Measurements from ENCODE around the gene SMAD5.

Gene SMAD5

DNA sequence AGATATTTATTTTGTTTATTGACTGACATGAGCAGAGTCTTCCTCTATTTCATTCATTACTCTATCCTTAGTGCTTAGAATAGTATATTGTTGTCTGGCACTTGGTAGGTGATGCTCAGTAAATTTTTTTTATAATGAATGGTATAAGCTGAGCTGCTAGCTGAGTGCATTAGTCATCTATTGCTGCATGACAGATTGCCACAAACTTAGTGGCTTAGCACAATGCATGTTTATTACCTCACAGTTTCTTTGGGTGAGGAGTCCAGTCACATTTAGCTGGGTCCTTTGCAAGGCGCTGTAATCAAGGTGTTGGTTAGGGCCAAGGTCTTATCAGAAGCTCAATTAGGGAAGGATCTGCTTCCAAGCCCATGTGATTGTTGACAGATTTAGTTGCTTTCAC is 23.1 kb downstream of the SMAD5 start:
- DNase-seq (ENCODE audit: low read depth in 2 of 2), result no peak

DNA sequence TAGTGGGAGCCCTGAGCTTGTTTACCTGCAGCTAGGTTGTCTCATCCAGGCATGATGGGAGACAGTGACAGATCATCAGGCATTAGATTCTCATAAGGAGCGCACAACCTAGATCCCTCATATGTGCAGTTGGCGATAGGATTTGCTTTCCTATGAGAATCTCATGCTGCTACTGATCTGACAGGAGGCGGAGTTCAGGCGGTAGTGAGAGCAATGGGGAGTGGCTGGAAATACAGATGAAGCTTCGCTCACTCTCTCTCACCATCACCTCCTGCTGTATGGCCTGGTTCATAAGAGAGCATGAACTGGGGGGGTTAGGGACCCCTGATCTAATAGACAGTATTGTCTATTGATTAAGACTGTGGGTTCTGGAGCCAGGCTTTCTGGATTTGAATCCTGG is 24.9 kb downstream of the SMAD5 start:
- no peak for DNase-seq (ENCODE audit: low read depth in 2 of 2)

DNA sequence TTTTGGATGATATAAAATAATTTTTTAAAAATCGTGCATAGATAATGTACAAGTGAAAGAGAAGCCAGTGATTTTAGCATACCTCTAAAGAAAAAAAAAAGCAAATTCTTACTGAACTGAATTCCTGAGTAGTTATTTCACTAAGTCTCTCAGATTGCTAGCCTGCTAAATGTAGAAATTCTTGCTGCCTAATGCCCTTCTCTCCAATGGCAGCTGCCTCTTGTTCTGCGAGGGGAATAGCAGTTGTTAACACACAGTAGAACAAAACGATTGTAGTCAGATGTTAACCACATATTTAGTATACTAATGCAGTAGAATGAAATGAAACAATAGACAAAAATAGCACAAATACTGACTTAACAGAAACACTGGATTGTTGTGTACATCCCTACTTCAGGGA is 26.8 kb downstream of the SMAD5 start:
- DNase-seq (ENCODE audit: low read depth in 2 of 2), result no peak

DNA sequence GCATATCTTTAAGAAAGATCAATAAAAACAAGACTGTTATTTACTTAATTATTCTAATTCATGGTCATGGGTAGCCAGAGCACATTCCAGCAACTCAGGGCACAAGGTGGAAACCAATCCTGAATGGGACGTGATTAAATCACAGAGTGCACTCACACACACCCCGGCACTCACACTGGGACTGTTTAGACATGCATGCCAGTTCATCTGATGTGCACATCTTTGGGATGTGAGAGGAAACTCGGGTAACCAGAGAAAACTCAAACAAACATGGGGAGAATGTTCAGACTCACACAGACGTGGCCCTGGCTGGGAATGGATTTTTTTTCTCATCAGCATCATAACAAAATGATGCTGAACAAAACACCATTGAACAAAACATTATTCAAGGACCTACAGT is 29.4 kb downstream of the SMAD5 start:
- no peak for DNase-seq (ENCODE audit: low read depth in 2 of 2)

DNA sequence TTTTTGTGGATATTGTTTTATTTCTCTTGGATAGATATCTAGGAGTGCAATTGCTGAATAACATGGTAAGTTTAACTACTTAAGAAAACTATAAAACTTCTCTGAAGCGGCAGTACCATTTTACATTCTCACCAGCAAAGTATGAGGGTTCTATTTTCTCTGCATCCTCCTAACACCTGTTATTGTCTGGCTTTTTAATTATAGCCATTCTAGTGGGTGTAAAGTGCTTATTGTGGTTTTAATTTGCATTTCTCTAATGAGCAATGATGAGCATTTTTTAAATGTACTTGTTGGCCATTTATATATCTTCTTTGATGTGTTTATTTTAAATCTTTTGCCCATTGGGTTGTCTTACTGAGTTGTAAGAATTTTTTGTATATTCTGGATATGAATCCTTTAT is 31.6 kb downstream of the SMAD5 start:
- no peak for DNase-seq (ENCODE audit: low read depth in 2 of 2)

DNA sequence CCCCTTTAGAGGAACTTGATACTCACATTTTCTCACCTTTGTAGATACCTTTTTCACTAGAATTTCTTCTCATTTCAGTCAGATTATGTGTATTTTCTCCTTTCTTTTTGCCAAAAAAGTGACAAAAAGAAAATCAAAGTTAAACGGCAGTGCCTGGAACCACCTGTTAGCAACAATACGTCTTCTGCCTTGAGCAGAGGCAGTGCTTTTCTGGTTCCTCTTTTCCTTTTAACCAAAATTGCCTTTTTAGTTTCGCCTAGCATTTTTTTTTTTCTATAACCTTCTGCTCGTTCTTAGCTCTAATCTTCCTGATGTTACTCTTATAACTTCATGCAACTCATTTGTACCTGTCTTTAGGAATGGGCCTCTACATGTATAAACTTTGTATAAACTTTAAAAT is 34.3 kb downstream of the SMAD5 start:
- no peak for DNase-seq (ENCODE audit: low read depth in 2 of 2)

DNA sequence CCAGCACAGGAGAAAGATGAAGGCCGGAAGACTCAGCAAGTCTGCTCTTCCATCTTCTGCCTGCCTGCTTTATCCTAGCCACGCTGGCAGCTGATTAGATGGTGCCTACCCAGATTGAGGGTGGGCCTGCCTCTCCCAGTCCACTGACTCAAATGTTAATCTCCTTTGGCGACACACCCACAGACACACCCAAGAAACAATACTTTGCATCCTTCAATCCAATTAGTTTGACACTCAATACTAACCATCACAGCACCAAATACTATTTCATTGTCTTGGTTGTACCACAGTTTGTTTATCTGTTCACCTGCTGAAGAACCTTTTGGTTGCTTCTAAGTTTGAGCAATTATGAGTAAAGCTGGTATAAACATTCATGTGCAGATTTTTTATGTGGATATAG is 36.6 kb downstream of the SMAD5 start:
- no peak for DNase-seq (ENCODE audit: low read depth in 2 of 2)

DNA sequence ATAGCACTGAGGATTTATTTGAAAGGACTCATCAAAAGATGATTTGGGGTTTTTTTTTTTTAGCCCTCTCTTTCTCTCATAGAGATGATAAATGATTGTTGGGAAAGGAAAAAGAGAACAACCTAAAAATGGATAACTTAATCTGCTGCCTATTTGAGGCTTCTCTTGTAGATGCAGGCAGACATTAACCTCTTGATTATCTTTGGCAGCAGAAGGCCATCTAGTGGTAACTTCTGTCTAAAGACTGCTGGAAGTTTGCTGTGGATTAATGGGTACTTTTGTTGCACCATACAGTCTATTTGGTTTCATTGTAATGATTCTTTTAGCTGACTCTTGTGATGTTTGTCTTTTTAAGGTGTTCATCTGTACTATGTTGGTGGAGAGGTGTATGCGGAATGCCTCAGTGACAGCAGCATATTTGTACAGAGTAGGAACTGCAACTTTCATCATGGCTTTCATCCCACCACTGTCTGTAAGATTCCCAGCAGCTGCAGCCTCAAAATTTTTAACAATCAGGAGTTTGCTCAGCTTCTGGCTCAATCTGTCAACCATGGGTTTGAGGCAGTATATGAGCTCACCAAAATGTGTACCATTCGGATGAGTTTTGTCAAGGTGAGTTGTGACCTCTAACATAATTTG is 41.5 kb downstream of the SMAD5 start:
- DNase-seq (ENCODE audit: low read depth in 2 of 2), result no peak

DNA sequence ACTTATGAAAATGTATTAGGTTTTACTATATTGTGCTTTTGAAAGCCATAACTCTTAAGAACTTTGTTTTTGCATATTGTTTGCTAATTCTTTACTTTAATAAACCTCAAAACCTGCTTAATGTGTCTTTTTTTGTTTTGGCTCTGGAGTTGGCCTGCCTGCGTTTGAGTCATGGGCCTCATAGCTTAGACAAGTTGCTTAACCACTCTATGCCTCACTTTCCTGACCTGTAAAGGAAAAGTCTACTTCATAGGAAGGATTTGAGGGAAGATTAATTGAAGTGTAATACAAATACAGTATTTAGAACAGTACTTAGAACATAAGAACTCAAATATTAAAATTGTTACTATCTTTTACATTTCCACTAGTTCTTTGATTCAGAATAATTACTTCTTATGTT is 50.0 kb downstream of the SMAD5 start:
- no peak for DNase-seq (ENCODE audit: low read depth in 2 of 2)

DNA sequence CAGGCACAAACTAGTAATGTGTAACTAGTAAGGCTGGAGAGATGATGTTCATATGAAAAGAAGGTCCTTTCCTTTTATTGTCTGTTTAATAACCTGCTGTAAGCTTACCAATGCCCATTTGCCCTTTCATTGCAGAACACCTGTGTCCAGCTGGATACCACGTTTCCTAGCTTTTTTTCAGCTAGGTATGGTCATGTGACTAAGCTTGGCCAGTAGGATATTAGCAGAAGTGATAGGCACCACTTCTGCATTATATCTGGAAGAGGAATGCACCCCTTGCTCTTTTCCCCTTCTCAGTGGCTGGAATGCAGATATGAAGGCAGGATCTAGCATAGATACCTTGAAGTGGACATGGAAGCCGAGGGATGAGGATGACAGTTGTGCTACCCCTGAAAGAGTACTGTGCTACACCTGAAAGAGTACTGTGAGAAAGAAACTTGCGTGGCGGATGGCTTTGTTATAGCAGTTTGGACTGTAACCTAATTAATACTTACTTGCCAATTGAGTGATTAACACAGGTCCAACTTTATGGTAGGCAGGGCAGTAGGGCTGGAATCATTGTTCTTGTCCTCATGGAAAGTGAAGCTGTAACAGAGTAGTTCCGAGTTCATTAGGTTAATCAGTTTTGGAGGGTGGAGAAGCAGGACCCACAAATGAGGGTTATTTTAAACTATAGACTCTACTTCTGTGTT is 53.5 kb downstream of the SMAD5 start:
- DNase-seq (ENCODE audit: low read depth in 2 of 2), result no peak

DNA sequence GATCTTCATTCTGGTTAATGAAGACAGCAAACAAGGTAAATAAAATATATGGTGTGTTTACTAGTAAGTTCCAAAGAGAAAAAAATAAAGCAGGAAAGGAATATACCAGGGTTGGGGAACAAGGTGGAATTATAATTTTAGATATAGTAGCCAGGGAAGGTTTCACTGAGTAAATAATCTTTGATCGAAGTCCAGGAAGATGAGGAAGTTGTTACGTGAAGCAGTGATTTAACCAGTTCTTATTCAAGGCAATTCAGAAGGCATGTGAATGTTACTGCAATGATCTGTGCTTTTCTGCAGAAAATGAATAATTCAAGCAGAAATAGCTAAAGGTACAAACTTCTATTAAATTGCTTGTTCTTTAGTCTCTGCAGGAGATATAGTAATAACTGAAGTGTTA is 54.2 kb downstream of the SMAD5 start:
- no peak for DNase-seq (ENCODE audit: low read depth in 2 of 2)

DNA sequence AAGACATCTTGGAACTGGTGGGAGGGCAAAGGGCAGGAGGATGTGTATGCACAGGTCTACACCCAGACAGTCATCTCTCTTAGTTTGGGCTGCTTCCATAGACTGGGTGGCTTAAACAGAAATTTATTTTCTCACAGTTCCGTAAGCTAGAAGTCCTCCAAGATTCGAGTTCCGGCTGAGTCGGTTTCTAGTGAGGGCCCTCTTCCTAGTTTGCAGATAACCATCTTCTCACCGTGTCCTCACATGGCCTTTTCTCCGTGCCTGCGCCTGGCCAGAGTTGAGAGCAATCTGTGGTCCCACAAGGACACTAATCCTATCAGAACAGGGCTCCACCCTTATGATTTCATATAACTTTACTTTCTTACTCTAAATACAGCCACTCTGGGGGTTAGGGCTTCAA is 56.2 kb downstream of the SMAD5 start:
- DNase-seq (ENCODE audit: low read depth in 2 of 2), result no peak

DNA sequence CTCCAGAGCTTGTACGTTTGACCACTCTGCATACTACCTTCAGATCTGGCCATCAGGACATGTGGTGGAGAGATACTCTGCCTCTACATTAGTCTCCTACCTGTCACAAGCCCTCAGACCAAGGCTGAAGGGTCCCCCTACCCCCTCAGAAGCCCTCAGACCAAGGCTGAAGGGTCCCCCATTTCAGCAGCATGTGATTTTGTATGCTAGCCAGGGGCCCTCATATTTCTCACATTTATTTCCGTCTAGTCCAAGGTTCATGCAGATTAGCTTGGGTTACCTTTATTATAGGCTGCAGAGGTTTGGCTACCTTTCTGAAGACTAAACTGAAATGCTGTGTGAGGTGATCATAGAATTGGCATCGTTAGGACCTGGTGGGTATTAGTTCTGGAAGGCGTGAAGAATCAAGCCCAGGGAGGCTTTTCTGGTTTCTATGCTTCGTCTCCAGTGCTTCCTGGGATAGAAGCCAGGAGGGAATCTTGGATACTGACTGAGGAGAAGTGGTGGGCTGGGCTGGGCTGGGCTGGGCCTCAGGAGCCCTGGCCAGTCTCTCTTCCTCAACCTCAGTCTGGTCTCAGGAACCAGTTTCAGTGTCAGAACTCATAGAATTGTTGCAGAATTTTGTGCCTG is 57.6 kb downstream of the SMAD5 start:
- DNase-seq (ENCODE audit: low read depth in 2 of 2), result no peak

DNA sequence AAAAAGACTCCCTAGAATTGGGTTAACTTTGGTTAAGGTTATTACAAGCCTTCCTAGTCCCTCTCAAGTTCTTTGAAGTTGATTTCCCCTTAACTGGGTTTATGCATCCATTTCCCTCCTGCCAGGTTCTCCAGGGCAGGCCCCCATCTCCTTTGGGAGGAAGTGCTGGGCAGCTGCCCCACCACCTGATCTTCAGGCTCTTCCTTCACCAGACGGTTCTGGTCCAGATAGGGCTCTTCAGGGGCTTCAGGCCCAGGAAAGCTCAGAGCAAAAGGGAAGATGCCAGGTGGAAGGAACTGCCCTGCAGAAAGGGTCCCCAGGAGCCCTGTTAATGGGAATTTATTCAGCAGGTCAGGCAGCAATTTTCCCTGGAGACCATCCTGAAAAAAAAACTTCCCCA is 58.3 kb downstream of the SMAD5 start:
- no peak for DNase-seq (ENCODE audit: low read depth in 2 of 2)

DNA sequence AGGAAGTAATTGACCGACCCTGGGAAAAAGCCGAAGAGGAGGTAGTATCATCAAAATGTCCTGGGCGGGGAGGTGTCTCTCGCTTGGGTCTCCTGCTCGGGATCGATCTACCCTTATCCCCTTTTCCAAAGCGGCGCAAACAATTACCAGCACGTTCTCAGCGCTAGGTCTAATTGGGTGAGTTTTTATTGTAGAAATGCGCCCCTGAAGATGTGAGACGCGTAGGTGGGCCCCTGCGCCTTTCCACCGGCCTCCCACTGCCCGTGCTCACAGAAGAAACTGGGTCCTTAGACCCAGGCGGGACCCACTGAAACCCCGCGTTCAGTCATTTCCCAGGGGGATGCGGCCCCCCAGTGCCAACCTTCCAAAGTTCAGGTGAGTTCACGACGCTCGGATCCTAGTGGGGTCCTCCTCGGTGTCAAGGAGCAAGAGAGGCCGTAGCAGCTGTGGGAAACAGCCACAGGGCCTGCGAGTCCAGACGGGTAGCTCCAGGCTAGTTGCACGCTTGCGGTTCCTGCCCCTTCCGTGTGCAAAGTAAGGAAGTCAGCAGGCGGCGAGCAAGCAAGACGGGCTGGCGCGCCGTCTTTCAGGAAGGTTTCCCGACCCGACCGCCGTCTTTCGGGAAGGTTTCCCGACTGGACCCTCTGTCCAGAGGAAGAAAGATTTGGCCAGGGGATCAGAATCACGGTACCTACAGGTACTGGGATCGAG is 58.8 kb downstream of the SMAD5 start:
- no peak for DNase-seq (ENCODE audit: low read depth in 2 of 2)

DNA sequence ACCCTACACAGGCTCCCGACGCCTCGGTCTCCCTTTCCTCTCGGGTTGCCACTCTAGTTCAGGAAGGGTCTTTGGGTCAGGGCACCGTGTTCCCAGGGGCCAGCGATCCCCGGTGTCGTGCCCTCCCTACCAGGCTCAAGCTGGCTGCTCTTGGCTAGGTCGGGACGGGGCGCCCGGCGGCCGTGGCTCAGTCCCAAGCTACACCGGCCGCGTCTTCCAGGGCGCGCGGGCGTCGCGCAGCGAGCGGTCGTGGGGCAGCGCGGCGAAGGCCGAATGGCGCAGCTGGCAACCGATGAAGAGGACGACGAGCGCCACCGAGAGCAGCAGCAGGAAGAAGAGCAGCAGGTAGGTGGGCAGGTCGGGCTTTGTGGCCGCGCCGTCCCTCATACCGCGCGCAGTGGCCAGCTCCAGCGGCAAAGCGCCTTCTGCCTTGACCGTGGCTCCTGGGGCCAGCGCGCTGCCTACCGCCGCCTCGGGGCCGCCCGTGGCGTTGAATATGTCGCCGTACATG is 59.4 kb downstream of the SMAD5 start:
- DNase-seq (ENCODE audit: low read depth in 2 of 2), result no peak

DNA sequence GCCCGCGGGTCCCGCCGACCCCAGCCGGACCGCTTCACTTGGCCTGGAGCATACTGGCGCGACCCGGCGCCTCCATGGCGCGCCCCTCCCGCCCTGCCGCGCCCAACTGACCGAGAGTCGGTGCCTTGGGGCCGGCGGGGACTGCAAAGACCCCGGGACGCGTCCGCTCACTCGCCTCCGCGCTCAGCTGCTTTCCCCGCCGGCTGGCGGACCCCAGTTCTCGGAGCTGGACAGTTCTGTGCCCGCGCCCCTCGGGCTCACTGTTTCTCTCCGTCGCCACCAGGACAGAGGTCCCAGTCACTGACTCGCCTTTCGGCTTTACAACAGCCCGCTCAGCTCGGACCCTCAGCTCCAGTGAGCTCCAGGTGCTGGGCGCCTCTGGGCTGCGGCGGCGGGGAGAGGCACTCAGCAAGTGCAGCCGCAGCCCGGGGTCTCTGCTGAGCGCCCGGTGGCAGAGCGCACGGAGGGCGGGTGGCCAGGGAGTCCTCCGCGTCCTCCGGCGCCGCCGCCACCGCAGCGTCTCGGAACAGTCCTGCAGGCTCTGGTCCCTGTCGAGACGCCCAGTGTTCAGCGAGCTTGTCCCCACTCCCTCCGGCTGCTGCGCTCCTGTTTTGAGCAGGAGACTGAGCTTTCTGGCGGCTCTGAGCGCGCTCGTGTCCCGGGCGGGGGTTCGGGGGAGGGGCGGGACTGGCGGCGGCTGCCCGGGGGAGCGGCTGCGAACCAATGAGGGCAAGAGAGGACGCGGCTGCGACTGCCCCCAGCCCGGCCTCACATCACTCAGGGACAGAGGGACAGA is 60.1 kb downstream of the SMAD5 start, which contains the start of gene SMIM32:
Gene SMIM32, minus strand, starts transcription at position 637 of the 796 bp plus-strand sequence. CDS start 638 bp downstream, outside the sequence.
- DNase-seq (ENCODE audit: low read depth in 2 of 2), result no peak

DNA sequence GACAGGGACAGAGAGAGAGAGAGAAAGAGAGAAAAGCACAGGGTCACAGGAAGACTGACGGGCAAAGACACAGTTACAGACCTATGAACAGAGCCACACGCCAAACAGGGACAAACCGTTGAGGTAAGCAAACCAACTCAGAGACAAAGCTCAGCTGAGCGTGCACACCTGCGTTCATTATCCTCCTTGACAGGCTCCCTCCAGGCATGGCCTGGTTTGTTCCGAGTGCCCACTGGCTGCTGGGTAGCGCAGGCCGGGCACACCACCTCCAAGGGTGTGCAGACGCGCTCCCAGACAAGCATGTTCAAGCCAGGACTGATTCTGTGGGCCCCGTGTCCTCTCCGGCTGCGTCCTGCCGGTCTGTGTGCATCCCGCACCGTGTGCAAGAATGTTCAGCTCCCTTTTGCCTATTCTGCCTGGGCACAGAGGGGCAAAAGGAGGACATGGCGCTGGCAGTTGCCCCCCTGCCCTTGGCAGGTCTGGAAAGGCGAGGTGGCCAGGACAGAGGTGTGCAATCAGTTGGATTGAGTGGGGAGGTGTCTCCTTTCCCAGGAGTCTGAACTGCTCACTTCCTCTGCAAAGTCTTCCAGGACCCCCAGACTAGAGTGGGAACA is 60.8 kb downstream of the SMAD5 start:
- no peak for DNase-seq (ENCODE audit: low read depth in 2 of 2)

DNA sequence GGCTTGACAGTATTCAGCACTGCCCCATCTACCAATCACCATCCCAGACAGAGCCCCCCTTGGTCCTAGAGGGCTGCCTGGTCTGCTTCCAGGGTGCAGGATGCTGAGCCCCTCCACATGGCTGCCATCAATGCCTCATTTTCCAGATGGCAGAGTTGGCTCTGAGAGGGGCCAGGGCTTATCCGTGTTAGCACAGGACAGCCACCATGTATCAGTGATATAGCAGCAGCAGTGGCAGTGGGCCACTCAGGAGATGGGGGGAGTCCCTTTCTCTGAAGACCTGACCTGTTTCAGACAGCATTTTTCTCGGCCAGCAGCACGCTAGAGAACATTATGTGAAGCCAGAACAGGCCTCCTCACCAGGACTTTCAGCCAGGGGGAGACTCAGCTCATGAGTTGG is 61.9 kb downstream of the SMAD5 start:
- DNase-seq (ENCODE audit: low read depth in 2 of 2), result no peak

DNA sequence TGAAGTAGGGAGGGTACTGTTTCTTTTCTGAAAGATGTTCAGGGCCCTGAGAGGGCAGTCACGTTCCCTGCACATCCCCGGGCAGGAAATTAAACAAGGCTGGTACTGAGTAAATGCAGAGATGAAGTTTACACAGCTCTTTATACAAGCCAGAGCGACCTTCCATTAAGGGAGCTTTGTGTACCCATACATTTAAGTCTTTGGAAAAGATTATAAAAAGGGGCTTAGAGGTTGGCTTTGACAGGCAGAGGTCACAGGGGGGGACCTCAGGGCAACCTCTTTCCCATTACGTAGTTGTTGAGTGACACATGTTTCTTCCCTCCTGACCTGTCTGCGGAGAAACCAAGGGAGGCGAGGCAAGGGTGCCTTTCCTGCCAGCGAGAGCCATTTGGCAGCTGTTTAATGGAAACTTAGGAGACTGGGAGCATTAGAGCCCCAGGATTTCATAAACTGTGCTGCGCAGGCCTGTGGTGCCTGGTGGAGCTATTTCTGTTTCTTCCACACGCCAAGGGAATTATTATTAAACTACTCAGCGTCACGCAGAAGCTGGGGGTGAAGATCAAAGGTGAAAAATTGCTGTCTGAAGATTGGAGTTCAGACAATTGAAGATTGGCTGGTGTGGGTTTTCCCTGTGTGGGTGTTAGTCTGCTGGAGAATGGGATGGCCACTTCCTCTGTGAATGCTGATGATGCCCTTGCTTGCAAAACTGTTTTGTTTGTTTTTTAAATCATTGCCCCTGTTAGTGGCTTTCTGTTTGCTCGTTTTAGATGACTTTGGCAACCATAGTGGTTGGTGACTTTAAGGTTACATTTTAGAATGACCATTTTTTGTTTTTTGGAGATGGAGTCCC is 63.6 kb downstream of the SMAD5 start:
- no peak for DNase-seq (ENCODE audit: low read depth in 2 of 2)
